ENCODE measurements around the gene RHOF.
"Not testable (repeated sequence)": the region's sequence is repeated elsewhere in the genome, so short reads cannot be mapped to it uniquely, and the experiment has no call there.

Gene RHOF

DNA sequence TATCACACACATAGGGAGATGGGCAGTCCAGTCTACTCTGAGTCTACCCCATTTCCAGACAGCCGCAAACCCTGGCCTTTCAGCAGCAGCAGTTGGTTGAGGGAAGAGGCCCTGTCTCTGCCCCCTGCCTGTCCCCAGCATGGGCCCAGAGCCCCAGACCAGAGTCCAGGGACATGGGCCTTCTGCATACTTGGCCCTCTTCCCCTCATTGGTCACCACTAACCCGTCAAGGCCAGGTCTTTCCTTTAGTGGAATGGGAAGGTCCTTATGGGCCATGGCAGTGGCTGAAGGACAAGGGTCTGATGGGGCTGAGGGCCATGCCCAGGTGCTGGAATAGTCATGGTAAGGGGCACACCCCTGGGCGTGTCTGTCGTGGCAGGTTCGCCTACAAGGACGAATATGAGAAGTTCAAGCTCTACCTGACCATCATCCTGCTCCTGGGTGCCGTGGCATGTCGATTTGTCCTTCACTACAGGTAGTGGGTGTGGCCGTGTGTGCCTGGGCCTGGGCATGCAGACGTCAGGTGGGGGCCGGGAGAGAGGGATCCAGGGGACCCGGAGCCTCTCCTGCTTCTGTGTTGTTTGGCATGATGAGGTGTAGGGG is 41.6 kb downstream of the RHOF start:
- H3K4me3 ChIP-seq (ENCODE audit: control insufficient read depth, low read depth, low read length): no peak overlapping the region
- no peak for DNase-seq (ENCODE audit: low read depth)
- TF ChIP-seq, protein P1, sequence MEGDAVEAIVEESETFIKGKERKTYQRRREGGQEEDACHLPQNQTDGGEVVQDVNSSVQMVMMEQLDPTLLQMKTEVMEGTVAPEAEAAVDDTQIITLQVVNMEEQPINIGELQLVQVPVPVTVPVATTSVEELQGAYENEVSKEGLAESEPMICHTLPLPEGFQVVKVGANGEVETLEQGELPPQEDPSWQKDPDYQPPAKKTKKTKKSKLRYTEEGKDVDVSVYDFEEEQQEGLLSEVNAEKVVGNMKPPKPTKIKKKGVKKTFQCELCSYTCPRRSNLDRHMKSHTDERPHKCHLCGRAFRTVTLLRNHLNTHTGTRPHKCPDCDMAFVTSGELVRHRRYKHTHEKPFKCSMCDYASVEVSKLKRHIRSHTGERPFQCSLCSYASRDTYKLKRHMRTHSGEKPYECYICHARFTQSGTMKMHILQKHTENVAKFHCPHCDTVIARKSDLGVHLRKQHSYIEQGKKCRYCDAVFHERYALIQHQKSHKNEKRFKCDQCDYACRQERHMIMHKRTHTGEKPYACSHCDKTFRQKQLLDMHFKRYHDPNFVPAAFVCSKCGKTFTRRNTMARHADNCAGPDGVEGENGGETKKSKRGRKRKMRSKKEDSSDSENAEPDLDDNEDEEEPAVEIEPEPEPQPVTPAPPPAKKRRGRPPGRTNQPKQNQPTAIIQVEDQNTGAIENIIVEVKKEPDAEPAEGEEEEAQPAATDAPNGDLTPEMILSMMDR (IDR thresholded peaks at IDR 0.05; ENCODE audit: control insufficient read depth, insufficient read depth, low read depth, low read length, missing control alignments): no peak

DNA sequence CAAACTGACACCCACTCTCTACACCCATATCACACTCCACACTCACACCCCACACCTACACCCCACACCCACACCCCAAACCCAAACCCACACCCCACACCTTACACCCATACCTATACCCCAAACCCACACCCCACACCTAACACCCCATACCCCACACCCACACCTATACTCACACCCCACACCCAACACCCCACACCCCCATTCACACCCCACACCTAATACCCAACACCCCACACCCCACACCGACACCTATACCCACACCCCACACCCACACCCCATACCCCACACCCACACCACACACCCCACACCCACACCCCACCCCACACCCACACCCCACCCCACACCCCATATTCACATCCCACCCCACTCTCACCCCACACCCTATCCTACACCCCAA is 42.5 kb downstream of the RHOF start:
- H3K4me3 ChIP-seq (ENCODE audit: control insufficient read depth, low read depth, low read length): no peak overlapping the region
- TF ChIP-seq, protein P1 (IDR thresholded peaks at IDR 0.05; ENCODE audit: control insufficient read depth, insufficient read depth, low read depth, low read length, missing control alignments): no peak
- no peak for DNase-seq (ENCODE audit: low read depth)

DNA sequence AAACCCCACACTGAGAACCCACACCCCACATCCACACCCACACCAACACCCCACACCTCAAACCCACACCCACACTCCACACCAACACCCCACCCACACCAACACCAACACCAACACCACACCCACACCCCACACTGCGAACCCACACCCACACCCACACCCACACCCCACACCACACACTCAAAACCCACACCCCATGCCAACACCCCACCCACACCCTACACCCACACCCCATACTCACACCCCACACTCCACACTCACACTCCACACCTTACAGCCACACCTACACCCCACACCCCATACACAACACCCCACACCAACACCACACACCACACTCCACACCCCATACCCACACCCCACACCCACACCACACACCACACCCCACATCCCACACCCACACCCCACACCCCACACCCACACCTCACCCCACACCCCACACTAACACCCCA is 43.0 kb downstream of the RHOF start:
- TF ChIP-seq, protein P1 (IDR thresholded peaks at IDR 0.05; ENCODE audit: control insufficient read depth, insufficient read depth, low read depth, low read length, missing control alignments): no peak
- no peak overlapping the region for H3K4me3 ChIP-seq (ENCODE audit: control insufficient read depth, low read depth, low read length)
- no peak for DNase-seq (ENCODE audit: low read depth)

DNA sequence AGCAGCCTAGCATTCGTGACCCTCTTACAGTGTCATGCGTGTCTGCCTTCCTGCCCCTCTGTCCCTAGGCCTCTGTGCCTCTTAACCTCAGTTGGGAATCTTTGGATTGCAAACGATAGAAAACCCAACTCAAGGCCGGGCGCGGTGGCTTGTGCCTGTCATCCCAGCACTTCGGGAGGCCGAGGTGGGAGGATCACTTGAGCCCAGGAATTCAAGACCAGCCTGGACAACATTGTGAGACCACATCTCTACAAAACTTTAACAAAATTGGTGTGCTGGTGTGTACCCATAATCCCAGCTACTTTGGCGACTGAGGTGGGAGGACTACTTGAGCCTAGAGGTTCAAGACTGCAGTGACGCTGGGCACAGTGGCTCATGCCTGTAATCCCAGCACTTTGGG is 44.2 kb downstream of the RHOF start:
- H3K4me3 ChIP-seq (ENCODE audit: control insufficient read depth, low read depth, low read length): no peak overlapping the region
- no peak for DNase-seq (ENCODE audit: low read depth)
- TF ChIP-seq, protein P1 (IDR thresholded peaks at IDR 0.05; ENCODE audit: control insufficient read depth, insufficient read depth, low read depth, low read length, missing control alignments): no peak

DNA sequence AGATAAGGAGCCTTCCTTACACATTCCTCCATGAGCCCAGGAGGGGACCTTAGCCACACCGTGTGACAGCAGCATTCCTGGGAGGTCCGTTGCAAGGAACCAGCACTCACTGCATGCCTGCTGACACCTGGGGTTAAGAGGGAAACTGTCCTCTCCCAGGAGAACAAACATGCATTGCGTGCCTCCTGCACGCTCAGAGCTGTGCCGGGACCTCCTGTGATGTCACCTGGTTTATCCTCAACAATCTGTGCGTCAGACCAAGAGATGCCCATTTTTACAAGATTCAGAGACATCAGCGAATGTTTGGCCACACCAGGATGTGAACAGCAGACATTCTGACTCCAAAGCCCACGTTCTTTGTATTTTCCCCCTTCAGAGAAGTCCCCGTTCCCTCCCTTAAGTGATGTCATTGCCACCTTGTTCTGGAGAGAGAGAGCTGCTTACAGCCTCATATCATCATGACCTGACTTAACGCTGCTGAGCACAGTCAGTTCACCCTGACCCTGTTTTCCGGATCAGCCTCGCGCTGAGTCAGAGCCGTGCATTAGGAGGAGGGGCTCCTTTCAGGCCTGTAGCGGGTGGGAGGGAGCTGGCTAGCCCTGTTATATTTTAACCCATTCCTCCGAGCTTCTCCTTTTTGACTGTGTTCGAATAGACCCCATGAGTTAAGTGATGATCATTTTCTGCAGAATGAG is 44.8 kb downstream of the RHOF start:
- peak; percentile 27 for DNase-seq (ENCODE audit: low read depth)
- H3K4me3 ChIP-seq (ENCODE audit: control insufficient read depth, low read depth, low read length): no peak overlapping the region
- TF ChIP-seq, protein P1 (IDR thresholded peaks at IDR 0.05; ENCODE audit: control insufficient read depth, insufficient read depth, low read depth, low read length, missing control alignments): no peak

DNA sequence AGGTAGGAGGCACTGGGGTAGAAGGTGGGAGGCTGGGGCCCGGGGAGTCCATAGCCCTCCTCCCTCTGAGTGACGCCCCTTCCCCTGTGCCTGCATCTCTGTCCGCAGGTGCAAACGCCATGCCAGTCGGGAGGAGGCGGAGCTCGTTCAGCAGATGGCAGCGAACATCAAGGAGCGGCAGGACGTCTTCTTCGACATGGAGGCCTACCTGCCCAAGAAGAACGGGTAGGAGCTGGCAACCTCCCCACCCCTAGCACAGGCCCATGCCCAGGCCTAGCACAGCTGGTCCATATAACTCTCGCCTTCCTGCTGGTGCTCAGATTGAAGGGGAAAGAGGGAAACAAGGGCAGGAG is 45.3 kb downstream of the RHOF start:
- H3K4me3 ChIP-seq (ENCODE audit: control insufficient read depth, low read depth, low read length): no peak overlapping the region
- no peak for DNase-seq (ENCODE audit: low read depth)
- TF ChIP-seq, protein P1 (IDR thresholded peaks at IDR 0.05; ENCODE audit: control insufficient read depth, insufficient read depth, low read depth, low read length, missing control alignments): no peak

DNA sequence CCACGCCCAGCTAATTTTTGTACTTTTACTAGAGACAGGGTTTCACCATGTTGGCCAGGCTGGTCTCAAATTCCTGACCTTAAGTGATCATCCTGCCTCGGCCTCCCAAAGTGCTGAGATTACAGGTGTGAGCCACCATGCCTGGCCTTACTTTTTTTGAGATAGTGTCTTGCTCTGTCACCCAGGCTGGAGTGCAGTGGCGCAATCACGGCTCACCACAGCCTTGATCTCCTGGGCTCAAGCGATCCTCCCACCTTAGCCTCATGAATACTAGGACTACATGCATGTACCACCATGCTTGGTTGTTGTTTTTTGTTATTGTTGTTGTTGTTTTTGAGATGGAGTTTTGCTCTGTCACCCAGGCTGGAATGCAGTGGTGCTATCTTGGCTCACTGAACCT is 47.9 kb downstream of the RHOF start:
- DNase-seq (ENCODE audit: low read depth); H3K4me3 ChIP-seq (ENCODE audit: control insufficient read depth, low read depth, low read length): not testable (repeated sequence)

All from AG09309 (cell line).